Cortex of kidney (tissue), 1 donor: Measurements from ENCODE around the gene BLM.

Source experiments
- DNase-seq: peaks from one replicate; lab custom pipeline; 2025; lab: John Stamatoyannopoulos, UW

The BLM gene

GRCh38 chr15:90691982-90692773 lies 25.0 kb upstream of the BLM start:
- no peak for DNase-seq

- DNase-seq: no peak
Measured at GRCh38 chr15:90694987-90695386, 22.2 kb upstream of the BLM start.

DNA sequence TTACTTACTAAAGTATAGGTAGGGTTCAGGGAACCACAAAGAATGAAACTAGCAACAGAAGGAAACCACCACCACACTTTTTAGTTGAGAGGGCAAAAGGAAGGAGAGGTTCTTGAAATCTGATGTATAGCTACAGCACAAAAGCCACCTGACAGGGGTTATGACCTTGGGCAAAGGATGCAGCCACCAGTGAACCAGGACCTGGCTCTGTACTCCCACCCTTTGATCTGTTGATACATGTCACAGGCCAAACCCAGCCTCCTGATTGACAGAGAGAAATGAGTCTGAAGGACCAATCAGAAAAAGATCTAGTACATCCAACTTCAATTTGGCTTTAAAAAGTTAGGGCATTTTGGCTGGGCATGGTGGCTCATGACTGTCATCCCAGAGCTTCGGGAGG lies 20.0 kb upstream of the BLM start:
- no peak for DNase-seq

DNA sequence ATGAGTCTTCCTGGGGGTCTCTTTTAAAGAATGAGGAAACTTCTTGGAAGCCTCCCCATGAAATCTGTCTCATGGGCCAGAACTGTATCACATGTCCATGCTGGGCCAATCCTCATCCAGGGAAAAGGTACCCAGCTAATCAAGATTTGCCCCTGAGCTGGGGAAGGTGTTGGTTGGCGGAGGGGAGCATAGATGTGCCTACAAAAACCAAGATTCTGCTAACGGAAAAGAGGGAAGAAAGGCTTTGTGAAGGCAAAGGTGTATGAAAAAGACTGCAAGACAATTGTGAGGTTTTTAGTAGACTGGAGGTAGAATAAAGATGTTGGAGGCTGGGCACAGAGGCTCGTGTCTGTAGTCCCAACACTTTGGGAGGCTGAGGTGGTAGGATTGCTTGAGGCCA lies 18.5 kb upstream of the BLM start:
- no peak for DNase-seq

- DNase-seq: no peak
Measured at GRCh38 chr15:90701048-90701447, 16.1 kb upstream of the BLM start.

DNA sequence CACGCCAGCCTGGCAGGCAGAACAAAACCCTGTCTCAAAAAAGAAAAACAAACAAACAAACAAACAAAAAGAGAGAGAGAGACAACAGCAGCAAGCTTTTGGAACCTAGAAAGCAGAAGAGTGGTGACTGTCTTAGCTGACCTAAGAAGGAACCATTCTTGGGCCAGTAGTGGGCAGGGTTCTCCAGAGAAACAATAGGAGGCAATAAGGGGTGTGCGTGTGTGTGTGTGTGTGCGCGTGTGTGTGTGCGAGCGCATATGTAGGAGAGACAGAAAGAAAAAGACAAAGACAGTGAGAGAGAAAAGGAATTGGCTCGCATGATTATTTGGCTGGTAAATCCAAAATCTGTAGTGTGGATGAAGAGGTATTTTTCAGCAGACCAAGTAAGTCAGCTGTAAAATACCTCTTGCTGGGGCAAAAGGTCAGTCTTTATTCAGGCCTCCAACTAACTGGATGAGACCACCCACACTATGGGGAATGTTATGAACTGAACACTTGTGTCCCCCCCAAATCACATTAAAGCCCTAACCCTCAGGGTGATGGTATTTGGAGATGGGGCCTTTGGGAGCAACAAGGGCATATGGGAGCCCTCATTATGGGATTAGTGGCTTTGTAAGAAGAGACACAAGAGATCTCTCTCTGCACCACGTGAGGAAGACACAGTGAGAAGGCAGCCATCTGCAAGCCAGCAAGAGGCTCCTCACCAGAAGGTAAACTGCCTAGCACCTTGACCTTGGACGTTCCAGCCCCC lies 15.1 kb upstream of the BLM start:
- no peak for DNase-seq

- DNase-seq: no peak
Measured at GRCh38 chr15:90703455-90703854, 13.7 kb upstream of the BLM start.

- DNase-seq: no peak
Measured at GRCh38 chr15:90705212-90705611, 11.9 kb upstream of the BLM start.

DNA sequence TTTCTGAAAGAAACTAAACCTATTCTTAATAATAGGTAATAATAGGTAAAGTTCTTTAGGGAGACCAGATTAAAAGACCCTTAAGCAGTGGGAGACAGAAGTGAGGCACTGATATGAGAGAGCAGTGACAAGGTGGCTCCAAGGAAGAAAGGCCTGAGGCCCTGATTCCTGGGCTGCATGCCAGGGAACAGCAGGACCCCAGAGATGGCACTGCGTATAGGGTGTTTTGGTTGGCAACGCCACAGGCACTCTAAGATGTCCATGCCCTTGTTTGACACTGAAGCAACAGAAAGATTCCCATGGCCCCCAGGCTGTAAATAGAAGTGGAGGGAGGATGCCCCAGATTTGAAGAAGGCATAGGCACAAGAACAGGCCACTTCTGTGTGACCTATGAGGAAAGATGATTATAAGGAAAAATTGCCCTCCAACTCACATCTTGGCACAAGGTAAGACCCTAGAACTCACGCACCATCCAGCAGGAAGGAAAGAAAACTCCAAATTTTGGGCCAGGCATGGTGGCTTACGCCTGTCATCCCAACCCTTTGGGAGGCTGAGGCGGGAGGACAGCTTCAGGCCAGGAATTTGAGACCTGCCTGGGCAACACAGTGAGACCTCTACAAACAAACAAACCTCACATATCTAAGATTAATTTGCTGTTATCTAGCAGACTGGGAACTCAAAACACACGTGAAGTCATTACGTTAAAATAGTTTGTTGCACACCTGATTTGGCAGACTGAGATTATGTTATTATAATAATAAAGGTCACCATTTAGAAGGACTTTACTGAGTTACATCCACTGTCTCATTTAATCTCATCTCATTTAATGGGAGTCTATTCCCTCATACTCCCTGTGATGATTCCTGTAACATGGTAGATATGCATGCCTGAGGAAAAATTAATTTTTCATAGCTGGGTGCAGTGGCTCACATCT lies 10.5 kb upstream of the BLM start:
- DNase-seq: no peak

- no peak for DNase-seq
Measured at GRCh38 chr15:90707489-90707888, 9.7 kb upstream of the BLM start.

DNA sequence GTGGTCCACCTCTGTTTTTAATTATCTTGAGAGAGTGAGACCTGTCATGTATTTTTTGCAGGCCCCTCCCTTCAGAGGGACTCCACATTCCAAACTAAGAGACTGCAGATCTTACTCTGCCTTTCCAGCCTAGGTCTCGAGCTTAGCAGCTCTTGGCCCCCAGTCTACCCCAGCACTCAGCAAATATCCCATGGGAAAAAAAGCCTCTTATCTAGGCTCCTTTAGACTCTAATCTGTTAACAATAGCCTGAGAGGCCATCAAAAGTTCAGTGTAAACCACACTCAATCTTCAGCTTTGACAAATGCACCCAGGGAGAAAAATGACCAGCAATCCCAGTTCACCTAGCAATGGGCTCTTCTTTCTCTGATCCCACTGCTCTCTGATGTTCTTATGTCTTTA lies 8.6 kb upstream of the BLM start:
- no peak for DNase-seq

GRCh38 chr15:90709278-90709677 lies 7.9 kb upstream of the BLM start:
- no peak for DNase-seq

- DNase-seq: no peak
Measured at GRCh38 chr15:90710436-90711027, 6.6 kb upstream of the BLM start.

- DNase-seq: no peak
Measured at GRCh38 chr15:90711418-90711824, 5.7 kb upstream of the BLM start.

- DNase-seq: no peak
Measured at GRCh38 chr15:90711842-90712241, 5.3 kb upstream of the BLM start.

- DNase-seq: no peak
Measured at GRCh38 chr15:90713081-90713480, 4.1 kb upstream of the BLM start.

GRCh38 chr15:90716317-90716975 lies 700 bp upstream of the BLM start:
- no peak for DNase-seq

DNA sequence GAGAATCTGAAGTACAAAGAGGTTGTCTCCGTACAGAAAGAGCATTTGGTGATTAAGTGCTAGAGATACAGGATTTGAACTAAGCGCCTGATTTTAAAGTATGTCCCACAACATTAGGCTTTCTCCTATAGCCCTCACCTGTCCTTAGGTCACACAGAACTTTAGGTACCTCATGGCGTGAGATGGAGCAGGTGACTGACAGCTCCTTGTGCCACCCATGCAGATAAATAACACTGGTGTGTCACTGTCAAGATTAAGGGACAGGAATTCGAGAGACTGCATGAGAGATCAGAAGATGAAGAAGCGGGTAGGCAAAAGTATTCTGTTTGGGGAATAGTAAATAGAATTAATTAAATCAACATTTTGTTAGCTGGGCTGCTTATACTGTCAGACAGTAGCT lies 1.1 kb downstream of the BLM start:
- no peak for DNase-seq

- no peak for DNase-seq
Measured at GRCh38 chr15:90720131-90720530, 3.0 kb downstream of the BLM start.

DNA sequence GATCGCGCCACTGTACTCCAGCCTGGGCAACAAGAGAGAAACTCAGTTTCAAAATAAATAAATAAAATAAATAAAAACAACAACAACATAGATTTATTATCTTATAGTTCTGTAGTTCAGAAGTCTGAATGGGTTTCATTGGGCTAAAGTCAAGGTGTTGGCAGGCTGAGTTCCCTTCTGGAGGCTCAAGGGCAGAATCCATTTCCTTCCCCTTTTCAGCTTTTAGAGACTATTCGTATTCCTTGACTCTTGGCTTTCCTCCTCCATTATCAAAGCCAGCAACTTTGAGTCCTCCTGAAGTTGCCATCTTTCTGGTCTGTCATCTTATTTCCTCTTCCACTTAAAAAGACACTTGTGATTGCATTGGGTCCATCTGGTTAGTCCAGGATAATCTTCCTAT lies 12.1 kb downstream of the BLM start:
- DNase-seq: no peak

- no peak for DNase-seq
Measured at GRCh38 chr15:90730290-90730689, 13.1 kb downstream of the BLM start.

GRCh38 chr15:90735923-90736322 lies 18.8 kb downstream of the BLM start:
- DNase-seq: no peak
